Colonic mucosa (tissue), 4 donors: ENCODE measurements around the gene SEBOX. TPM values are rescaled to one million over a fixed set of nuclear protein-coding genes. Genes with fewer than 3 reads are reported as not detected.
A peak's percentile ranks its signal among the peaks of the same experiment; 100 is the strongest.

ENCODE experiments used
- DNase-seq: peaks from one replicate; pipeline ENCODE4 v3.0.0-alpha.2; 2020
- H3K27ac ChIP-seq: fragments of 200-600 bp; one replicate; pipeline ENCODE4 v1.8.0; 2021
- H3K27me3 ChIP-seq: fragments of 200-600 bp; one replicate; pipeline ENCODE4 v1.8.0; 2021
- H3K36me3 ChIP-seq: fragments of 200-600 bp; one replicate; pipeline ENCODE4 v1.8.0; 2021
- H3K4me1 ChIP-seq: fragments of 200-600 bp; one replicate; pipeline ENCODE4 v1.8.0; 2021; ENCODE audit warnings: mild to moderate bottlenecking
- H3K4me3 ChIP-seq: fragments of 200-600 bp; one replicate; pipeline ENCODE4 v1.8.0; 2021
- H3K9ac ChIP-seq, 2 donors: one replicate each; pipeline ENCODE4 v1.7.0; 2013; ENCODE audit warnings: control low read depth in 2 of 2, low read depth in 2 of 2, low read length in 2 of 2
- H3K9me3 ChIP-seq: fragments of 200-600 bp; one replicate; pipeline ENCODE4 v1.8.0; 2021
- CTCF ChIP-seq: fragments of 200-600 bp; IDR thresholded peaks from one replicate; pipeline ENCODE4 v1.8.0; 2022; ENCODE audit warnings: antibody characterized with exemption, mild to moderate bottlenecking
- intact Hi-C: fragments of 100-400 bp; cut with DNase I; formaldehyde crosslinking; loops from one replicate; pipeline ENCODE4 v1.14.1; 2022
- total RNA-seq, 2 donors: library from RNA; stranded (reverse); fragmentation: NEBNext Ultra II Directional in 1 of 2; extraction: Animal tissue kit (Norgen Biotek cat#: 25700) in 1 of 2; gene quantifications; one replicate each; pipeline ENCODE4 v1.2.1, GENCODE V29; 2021
- donor health status: healthy.
- donor health status: DM: no; HTN: no; CAD: no.
- donor health status: DM: no; HTN: no; CAD: no.

Gene SEBOX
- total RNA-seq, 2 donors from 2014 or later: not detected

GRCh38 chr17:28406473-28406814 is 41.4 kb upstream of the SEBOX start:
- Histone ChIP-seq H3K27ac (no peak overlapping the region), H3K27me3 (no peaks in the 10 kb centered on the region), H3K4me1 (peaks cover 4% of the 10 kb centered on the region), H3K9ac (peak overlapping the region in 1 of 2 donors; percentile 32), H3K9me3 (no peaks in the 10 kb centered on the region), H3K36me3 (no peaks in the 10 kb centered on the region), H3K4me3 (peak overlapping the region; percentile 74)
- TF ChIP-seq CTCF: no peak
- no peak for DNase-seq
- intact Hi-C loops: no loop called here

- Histone ChIP-seq H3K4me3 (peak within 1 kb of the TSS; percentile 74), H3K27ac (no peak within 1 kb of the TSS), H3K36me3 (no peaks in the 10 kb centered on the region), H3K27me3 (no peaks in the 10 kb centered on the region), H3K4me1 (peaks cover 4% of the 10 kb centered on the region), H3K9me3 (no peaks in the 10 kb centered on the region), H3K9ac (peak within 1 kb of the TSS; percentile 32 to 63)
- DNase-seq: peak; percentile 65
- no peak for TF ChIP-seq CTCF
- intact Hi-C loops: no loop called here
Measured at GRCh38 chr17:28405632-28406472, 40.9 kb upstream of the SEBOX start, which contains the start of gene SLC46A1. Gene SLC46A1, minus strand, starts transcription at chr17:28406212. Its CDS starts 98 bp downstream, at chr17:28406114.

GRCh38 chr17:28404812-28405570 is 40.0 kb upstream of the SEBOX start:
- peak overlapping the region; percentile 74 for H3K4me3 ChIP-seq
- no peaks in the 10 kb centered on the region for H3K9me3 ChIP-seq
- intact Hi-C loops: no loop called here
- no peaks in the 10 kb centered on the region for H3K27me3 ChIP-seq
- no peaks in the 10 kb centered on the region for H3K36me3 ChIP-seq
- no peak for TF ChIP-seq CTCF
- H3K9ac ChIP-seq: peak overlapping the region in 1 of 2 donors; percentile 32
- no peak overlapping the region for H3K27ac ChIP-seq
- H3K4me1 ChIP-seq: peaks cover 4% of the 10 kb centered on the region
- DNase-seq: no peak

- Histone ChIP-seq H3K9ac (no peak overlapping the region), H3K27ac (no peak overlapping the region), H3K9me3 (no peaks in the 10 kb centered on the region), H3K36me3 (no peaks in the 10 kb centered on the region), H3K4me1 (peaks cover 4% of the 10 kb centered on the region), H3K4me3 (no peak overlapping the region), H3K27me3 (no peaks in the 10 kb centered on the region)
- intact Hi-C loops: no loop called here
- no peak for DNase-seq
- TF ChIP-seq CTCF: no peak
Measured at GRCh38 chr17:28404461-28404811, 39.4 kb upstream of the SEBOX start.

GRCh38 chr17:28404007-28404406 is 39.0 kb upstream of the SEBOX start:
- H3K4me3 ChIP-seq: no peak overlapping the region
- no peak for TF ChIP-seq CTCF

More at GRCh38 chr17:28404007-28404406, 39.0 kb upstream of the SEBOX start:
- H3K36me3 ChIP-seq: no peaks in the 10 kb centered on the region
- no peak for DNase-seq
- no peaks in the 10 kb centered on the region for H3K9me3 ChIP-seq
- no peak overlapping the region for H3K27ac ChIP-seq
- intact Hi-C loops: no loop called here
- H3K27me3 ChIP-seq: no peaks in the 10 kb centered on the region
- no peak overlapping the region for H3K9ac ChIP-seq
- peaks cover 4% of the 10 kb centered on the region for H3K4me1 ChIP-seq
